ENCODE results near the gene ZNF2.

GRCh38 chr2:95166065-95166763, 605 bp downstream of the ZNF2 start:
- TF ChIP-seq EZH2phosphoT487 (IDR thresholded peaks at IDR 0.05; ENCODE audit: low read length) (no peak), EZH2 (optimal IDR thresholded peaks at IDR 0.05; ENCODE audit: low read depth, low read length) (no peak)
- TF ChIP-seq, protein P1, sequence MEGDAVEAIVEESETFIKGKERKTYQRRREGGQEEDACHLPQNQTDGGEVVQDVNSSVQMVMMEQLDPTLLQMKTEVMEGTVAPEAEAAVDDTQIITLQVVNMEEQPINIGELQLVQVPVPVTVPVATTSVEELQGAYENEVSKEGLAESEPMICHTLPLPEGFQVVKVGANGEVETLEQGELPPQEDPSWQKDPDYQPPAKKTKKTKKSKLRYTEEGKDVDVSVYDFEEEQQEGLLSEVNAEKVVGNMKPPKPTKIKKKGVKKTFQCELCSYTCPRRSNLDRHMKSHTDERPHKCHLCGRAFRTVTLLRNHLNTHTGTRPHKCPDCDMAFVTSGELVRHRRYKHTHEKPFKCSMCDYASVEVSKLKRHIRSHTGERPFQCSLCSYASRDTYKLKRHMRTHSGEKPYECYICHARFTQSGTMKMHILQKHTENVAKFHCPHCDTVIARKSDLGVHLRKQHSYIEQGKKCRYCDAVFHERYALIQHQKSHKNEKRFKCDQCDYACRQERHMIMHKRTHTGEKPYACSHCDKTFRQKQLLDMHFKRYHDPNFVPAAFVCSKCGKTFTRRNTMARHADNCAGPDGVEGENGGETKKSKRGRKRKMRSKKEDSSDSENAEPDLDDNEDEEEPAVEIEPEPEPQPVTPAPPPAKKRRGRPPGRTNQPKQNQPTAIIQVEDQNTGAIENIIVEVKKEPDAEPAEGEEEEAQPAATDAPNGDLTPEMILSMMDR (IDR thresholded peaks at IDR 0.05; ENCODE audit: low read length) = no peak
